HG03521 (cell line): ENCODE data around the gene PLEKHG2.

Experiments used
- ATAC-seq: cut with Tn5 transposase; IDR thresholded peaks from one replicate; pipeline ENCODE4 v1.9.1; 2021; ENCODE audit warnings: mild to moderate bottlenecking, moderate library complexity; ENCODE audit not compliant: unreplicated experiment

The PLEKHG2 gene

DNA sequence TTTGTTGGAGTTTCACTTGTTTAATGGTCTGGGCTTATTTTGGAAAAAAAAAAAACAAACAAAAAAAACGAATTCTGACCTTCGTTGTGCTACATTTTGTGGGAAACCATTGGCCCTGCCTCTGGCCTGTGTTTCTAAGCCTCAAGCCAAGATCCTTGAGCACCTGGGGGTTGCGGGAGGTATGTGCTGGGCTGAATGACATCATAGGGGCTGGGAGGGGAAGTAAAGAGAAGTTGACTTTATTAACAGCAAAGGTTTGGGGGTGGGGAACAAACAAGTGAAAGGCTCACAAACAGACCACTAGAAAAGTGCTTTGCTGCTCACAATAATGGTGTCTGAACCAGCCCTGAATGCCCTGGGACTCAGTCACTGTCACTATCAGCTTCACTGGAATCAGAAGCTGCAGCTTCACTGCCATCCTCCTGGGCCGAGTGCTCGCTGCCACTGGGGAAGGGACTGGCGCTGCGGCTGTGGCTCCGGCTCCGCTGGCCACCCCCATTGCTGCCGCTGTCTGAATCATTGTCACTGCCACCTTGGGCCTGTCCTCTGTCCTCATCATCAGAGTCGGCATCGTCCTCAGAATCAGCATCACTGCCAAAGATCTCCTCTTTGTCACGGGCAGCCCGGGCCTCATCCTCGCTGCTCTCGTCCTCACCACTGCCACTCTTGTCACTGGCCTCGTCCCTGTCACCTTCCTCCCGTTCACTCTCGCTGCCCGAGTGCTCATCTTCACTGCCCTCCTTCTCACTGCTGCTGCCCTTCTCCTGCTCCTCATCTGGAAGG lies 26.6 kb upstream of the PLEKHG2 start:
- no peak for ATAC-seq

DNA sequence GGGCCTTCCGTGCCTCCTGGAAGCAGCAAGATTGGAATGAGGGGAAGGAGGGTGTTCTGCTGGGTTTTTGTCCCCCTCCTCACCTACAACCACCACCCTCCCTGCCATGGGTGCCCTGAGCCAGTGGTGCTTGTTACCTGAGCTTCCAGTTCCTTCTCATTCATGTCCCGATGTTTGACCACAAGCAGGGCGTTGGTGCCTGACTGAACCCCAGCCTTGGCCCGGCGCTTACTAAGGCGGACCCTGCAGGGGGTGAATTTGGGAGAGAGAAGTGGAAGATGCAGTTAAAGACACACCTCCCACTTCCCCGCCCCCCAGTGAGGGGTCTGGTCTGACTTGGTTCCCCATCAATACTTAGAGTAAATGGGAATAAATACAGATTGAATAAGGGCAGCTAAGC lies 25.9 kb upstream of the PLEKHG2 start:
- no peak for ATAC-seq

DNA sequence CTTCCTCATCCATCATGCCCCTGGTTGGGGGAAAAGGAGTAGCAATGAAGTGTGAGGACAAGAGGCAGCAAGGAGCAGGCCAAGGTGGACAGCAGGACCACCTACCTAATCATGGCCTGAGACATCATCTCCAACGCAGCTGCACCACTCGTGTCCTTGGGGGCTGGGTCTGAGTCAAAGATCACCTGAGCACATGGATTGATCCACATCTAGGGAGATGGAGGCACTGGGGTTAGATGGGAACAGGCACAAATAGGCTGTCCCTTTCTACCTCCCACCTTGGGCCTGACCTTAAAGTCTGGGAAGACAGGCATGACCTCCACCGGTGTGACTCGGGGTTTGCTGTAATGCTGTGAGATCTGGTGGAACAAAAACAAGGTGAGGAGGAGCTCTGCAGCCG lies 23.8 kb upstream of the PLEKHG2 start:
- no peak for ATAC-seq

DNA sequence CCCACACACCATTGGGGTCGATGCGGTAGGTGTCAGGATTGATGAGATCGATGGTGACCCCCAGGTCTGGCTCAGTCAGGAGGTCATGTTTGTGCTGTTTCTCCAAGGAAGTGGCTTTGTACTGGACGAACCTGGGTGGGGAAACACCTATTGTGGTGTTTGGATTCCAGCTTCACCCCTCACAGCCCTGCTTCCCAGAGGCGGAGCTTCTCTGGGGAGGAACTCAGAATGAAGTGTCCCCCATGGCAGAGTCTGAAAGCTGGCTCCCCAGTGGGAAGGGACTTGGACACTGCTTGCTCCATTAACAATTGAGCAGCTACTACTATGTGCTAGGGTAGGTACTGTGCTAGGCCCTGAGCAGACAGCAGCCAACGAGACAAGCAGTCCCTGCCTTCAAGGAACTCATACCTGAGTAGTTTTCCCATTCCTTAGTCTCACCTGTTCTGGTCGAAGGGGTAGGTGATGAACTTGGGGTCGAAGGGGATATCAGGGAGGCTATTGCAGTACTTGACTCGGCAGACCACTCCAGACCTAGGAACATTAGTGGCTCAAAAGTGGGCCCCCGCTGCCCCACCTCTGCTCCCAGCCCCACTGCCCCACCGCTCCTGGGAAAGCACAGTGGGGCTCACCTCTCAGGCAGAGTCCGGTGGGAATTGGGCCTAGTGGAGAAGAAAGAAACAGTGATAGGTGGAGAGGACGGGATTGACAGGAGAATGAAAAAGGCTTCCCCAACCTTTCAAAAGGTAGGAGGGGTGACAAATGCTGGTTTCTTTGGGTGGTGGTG lies 22.6 kb upstream of the PLEKHG2 start:
- ATAC-seq: no peak

DNA sequence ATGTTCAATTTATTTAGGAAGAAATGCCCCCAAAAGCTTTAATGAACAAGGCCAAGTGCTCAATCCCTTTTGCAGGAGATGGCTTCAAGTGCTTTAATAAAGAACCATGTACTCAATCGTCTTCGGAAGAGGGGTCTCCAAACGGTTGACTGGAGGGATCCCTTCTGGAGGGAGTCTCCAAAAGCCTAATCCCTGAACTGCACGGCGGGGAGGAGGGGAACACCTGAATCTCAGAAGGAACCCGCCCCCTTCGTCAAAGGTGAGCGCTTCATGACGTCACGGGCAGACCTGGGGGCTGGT lies 22.1 kb upstream of the PLEKHG2 start:
- ATAC-seq: no peak

DNA sequence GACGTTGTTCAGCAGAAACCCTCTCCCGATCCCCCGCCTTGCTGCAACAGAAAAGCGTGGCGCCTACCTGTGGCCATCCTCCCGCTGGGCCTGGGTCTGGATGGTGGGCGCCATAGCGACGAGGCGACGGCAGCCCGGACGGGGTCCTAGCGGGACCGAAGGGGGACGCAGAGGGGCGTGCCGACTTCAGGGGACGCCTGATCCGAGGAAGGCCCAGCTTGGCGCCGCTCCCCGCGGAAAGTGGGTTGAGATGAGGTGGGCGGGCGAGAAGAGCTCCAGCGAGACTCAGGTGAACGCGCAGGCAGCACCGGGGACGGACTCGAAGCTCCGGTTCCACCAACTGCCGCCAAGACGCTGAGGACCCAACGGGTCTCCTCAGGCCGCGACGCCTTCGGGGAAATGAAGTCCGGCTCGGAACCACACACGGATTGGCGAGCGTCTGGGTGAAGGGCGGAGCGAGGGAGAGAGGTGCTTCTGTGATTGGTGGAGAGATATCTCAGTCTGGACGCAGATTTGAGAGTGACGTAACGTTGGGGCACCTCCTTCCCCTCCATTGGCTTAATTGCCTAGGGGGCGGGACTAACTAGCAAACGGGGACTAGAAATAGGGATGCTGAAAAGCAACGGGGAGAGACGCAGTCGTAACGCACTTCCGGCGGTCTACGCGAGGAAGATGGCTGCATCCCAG lies 21.6 kb upstream of the PLEKHG2 start, which contains the start of the genes MED29 and PAF1:
MED29 (plus strand) TSS at position 628 of the 687 bp plus-strand sequence; CDS start at position 673, 45 bp downstream.
PAF1 (minus strand) TSS at position 356 of the 687 bp plus-strand sequence; CDS start at position 114, 242 bp downstream.
- peak; percentile 92 for ATAC-seq

DNA sequence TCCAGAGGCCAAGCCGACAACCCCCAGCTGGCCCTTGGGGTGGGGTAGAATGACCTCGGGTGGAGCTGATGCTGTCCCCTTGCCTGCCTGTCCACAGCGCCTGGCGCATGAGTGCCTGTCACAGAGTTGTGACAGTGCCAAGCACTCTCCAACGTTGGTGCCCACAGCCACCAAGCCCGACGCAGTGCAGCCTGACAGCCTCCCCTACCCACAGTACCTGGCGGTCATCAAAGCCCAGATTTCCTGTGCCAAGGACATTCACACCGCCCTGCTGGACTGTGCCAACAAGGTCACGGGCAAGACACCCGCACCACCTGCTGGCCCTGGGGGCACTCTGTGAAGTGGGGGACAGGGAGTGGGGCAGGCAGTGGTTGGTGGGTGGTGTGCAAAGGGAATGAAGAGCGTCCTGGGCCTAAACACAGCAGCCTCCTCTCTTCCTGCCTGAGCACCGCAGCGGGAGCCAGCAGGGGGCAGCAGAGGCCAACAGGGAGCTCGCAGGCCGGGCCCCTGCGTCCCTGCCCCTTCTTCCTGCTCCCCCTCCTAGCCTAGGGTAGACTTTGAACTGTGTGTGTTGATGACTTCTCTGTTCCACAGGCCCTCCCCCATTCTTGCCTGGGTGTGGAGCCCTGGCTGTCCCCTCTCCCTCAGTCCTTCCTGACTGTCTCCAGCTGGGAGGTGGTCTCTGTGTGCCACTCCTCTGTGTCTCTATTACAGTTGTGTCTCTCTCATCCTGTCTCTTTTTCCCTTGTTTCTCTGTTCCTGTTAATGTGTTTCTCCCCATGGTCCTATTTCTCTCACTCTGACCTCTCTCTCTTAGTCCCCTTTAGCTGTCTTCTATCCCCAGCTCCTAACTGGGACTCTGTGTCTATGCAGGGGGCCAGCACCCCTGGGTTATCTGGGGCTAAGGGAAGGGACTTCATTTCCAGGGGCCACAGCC lies 14.8 kb upstream of the PLEKHG2 start:
- peak; percentile 31 for ATAC-seq

DNA sequence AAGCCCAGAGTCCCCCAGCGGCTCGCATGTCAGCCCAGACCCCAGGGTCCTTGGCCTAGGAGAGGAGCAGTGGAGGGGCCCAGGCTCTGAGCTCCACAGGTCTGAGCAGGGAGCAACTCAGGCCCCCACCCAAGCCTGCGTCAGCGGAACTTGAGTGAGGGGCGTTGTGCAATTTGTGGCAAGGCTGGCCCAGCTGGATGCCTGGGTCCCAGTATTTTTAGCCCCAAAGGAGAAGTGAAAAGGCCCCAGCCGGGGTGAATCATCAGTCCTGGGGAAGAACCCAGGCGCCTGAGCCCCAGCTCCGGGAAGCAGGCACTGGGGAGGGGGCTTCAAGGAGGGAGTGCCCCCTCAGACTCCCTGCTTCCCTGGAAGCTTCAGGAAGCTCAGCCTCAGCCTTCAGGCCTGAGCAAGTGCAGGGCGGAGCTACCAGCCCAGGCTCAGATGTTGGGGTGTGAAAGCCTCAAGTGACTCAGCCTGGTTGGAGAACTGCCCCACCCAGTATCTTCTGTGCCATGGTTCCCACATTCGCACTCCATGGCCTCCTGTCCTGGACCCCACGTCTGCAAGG lies 14.1 kb upstream of the PLEKHG2 start:
- ATAC-seq: no peak

DNA sequence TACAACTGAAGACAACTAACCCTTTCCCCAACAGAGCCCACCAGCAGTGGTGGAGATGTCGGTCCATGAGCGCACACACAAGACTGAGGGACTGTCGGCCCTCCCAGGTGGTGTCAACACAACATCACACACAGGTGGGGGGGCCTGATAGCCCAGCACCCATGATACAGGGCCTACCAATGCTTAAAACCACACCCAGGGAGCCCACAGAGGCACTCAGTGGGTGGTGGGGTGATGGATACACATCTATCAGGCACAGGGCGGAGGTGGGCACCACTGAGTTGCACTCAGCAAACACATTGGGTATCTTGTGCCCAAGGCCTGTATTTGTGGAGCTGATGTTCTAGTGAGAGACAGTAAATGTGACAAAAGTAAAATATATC lies 12.8 kb upstream of the PLEKHG2 start:
- no peak for ATAC-seq

DNA sequence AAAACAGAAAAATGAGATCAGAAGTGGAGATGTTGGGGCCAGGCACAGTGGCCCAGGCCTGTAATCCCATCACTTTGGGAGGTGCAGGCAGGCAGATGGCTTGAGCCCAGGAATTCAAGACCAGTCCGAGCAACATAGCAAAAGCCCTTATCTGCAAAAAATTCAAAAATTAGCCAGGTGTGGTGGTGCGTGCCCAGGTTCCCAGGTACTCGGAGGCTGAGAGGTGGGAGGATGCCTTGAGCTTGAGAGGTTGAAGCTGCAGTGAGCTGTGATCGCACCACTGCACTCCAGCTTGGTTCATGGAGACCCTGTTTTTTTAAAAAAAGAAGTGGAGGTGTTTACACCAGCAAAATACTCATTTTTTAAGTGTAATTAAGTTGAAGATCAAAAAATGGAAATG lies 12.4 kb upstream of the PLEKHG2 start:
- ATAC-seq: no peak

DNA sequence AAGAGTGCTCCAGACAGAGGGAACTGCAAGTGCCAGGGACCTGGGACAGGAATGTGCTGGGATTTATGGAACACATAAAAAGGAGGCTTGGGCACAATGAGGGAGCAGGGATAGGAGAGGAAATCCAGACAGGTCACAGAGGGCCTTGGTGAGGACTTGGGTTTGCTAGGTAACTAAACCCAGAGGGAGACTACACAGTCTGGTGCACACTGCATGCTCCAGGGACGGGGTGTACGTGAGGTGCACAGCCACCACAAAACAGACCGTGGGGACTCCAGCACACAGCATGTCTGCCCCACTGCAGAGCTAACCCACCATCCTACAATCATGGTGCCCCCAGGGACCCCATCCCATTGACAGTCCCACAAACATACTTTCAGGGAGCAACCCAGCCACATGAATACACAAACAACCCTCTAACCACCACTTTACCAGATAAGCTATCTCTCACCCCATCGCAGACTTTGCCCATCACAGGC lies 11.4 kb upstream of the PLEKHG2 start:
- no peak for ATAC-seq

DNA sequence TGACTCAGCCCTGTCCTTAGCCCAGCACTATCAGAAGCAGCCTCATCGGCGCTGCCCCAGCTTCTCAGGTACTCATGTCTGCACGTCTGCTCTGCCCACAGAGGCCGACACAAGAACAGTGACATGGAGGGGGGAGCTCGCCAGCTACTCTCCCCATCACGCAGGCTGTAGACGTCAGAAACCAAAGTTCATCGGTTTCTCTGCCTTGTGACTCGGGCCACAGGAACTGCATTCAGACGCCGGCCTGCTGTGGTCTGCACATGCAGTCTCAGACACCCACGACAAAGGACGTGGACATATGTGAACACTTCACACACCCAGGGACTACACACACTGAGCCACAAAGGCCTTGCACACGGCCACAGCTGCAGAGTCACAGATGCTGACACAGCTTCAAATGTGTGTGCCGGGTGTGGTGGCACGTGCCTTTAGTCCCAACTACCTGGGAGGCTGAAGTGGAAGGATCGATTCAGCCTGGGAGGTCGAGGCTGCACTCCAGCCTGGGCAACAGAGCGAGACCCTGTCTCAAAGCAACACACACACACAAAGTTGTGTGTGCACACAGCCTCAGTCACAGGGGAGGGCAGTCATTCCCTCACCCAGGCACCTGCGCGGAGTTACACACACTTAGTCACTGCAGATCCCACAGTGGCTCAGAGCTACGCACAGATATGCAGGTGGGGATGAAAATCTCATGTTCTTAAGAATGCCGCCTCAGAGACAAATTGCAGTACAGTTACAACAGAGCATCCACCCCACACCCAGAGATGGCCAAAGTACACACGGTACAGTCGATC lies 10.7 kb upstream of the PLEKHG2 start:
- no peak for ATAC-seq

DNA sequence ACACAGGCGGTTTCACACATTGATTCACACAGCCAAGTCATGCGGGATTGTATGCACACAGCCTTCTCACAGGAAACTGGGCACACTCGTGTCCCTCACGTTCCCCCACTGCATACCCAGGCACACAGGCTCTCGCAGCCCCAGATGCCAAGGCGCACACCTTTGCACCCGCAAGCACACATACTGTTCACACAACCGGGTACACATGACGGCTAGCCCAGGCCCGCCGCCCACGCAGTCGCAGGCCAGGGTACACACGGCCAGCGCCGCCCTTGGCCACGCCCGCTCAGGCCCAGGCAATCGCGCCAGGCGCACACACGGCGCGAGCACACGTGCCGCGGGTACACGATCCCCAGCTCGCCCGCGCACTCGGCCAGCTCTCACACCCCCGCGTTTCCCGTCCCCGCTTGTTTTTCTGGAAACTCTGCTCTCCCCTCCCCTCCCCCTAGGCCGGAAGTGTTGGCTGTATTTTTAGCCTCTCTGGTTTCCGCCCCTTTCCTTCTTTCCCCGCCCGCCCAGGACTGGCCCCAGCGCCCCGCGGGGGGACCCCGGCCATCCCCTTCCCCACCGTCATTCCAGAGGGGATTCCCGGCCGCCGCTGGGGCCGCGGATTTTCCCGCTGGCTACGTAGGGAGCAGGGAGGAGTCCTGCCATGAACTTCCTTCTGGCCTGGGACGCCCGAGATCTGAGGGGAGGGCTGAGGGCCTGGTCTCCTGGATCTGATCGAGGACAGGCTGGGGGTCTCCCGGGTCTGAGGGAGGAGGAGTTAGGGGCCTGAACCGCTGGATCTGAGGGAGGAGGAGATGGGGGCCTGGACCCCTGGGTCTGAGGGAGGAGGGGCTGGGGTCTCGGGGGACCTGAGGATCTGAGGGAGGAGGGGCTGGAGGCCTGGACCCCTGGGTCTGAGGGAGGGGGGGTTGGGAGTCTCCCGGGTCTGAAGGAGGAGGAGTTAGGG lies 9.8 kb upstream of the PLEKHG2 start:
- no peak for ATAC-seq

DNA sequence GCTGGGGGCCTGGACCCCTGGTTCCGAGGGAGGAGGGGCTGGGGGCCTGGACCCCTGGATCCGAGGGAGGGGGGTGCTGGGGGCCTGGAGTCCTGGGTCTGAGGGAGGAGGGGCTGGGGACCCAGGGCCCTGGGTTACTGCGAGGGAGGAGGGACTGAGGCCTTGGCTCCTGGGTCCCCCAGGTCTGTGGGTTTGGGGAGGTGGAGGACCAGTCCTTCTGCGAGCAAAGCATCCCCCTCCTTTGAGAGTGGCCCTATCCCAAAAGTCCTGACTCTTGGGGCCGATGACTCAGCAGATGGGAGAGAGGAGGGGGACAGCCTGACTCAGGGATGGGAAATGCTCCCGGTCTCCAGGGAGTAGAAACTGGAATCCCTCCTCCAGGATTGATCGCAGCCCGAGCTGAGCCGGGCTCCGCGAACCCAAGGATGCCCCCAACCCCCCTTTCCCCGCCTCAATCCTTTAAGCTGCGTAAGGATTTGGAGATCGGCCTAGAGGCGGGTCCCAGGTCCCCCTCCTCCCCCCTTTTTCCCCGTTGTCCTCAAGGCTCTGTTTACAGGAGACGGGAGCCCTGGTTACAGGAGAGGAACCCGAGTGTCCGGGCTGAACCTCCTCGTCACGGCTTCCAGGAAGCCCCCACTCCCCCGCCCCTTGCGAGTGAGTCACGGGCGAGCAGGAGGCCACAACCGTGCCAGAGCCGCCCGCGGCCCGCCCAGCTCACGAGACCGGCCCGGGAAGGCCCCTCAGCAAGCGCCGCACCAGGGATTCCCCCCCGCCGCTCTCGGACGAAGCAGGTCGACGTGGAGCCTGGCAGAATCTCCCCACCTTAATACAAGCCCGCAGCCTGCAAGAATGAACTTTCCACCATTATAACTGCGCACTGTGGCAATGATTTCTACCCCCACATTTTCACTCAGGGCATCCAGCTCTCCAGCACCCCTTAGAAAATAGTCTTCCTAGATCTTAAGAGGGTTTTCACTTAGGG lies 8.8 kb upstream of the PLEKHG2 start:
- ATAC-seq: peak; percentile 23

DNA sequence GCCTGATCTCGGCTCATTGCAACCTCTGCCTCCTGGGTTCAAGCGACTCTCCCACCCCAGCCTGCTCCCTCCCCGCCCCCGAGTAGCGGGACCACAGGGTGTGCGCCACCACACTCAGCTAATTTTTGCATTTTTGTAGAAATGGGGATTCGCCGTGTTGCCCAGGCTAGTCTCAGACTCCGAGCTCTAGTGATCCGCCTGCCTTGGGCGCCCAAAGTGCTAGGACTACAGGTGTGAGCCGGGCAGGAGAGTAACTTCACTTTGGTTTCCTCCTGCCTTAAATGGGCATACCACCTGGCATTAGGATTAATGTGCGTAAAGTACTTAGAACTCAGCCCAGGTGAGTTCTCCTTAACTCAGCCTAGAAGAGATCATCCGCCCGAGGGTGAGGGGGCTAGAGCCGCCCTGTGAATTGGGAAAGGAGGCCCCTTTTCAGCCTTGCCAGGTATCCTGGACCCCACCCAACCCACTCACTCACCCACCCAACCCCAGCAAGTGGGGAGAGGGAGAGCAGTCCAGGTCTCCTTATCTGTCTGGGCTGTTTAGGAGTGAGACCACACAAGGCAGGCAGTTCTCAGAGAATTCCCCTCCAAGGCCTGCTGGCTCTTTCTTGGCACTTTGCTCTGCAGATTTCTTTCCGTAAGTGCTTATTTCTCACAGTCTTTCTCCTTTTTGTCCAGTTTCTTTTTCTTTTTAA lies 7.1 kb upstream of the PLEKHG2 start:
- no peak for ATAC-seq

DNA sequence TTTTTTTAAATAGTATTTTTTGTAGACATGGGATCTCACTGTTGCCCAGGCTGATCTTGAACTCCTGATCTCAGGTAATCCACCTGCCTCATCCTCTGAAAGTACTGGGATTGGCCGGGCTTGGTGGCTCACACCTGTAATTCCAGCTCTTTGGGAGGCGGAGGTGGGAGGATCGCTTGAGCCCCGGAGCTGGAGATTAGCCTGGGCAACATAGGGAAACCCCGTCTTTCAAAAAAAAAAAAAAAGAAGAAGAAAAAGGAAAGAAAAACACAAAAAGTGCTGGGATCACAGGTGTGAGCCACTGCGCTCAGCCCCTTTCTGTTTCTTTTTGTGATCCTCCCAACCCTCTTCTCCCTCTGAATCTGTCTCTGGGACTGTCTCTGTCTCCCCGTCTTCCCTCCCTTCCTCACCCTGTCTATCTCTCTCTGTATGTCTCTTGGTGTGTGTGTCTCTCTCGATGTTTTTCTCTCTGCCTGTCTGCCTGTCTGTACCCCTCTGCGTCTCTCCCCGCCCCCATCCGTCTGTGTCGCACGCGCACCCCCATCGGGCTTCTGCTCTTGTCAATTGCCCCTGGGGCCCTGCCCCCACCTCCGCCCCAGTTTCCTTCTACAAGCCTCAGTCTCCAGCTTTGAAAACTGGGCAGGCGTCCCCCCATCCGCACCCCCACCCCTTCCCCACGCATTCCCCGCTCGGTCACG lies 6.4 kb upstream of the PLEKHG2 start:
- no peak for ATAC-seq
